GM04504 (cell line): ENCODE data around the gene FAT1.

Experiments used
- DNase-seq: peaks from one replicate; pipeline ENCODE4 v3.0.0-alpha.2; 2012; ENCODE audit warnings: low read depth

Gene FAT1

DNA sequence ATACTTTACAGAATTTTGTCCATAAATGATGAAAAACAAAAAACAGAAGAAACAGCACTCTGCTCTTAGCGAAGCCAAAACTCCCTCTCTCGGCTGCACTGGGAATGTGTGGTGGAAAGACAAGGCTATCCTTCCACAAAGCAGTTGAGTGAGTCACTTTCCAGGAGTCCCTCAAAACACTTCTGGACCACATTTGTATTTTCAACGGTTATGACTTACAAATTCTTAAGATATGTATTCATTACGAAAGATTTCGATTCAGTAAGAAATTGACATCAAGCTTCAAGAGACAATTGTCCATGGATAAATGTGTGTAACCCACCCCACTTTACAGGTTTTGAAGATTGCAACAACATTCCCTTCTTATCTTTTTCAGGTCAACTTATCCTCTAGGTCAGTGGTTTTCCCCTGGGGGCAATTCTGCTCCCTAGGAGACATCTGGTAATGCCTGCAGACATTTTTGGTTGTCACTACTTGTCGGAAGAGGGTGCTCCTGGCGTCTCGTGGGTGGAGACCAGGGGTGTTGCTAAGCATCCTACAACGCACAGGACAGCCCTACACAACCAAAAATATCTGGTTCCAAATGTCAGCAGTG lies 101.6 kb downstream of the FAT1 start:
- peak; percentile 77 for DNase-seq

DNA sequence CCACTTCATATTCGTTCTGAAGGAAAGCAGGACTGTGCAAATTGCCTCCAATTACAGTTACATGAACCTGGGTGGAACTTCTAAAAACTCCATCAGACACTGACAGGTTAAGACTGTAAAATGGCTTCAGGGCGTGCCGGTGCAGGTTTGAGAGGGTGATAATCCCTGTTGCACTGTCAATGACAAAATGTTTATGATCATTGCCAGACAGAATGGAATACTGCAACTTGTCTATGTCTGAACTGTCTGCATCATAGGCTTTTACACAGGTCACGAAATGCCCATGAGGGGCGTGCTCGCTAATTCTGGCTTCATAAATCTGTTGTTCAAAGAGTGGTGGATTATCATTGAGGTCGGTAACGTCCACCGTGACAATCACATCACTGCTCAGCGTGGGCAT lies 104.6 kb downstream of the FAT1 start:
- no peak for DNase-seq

GRCh38 chr4:186617921-186618320 lies 105.7 kb downstream of the FAT1 start:
- no peak for DNase-seq

DNA sequence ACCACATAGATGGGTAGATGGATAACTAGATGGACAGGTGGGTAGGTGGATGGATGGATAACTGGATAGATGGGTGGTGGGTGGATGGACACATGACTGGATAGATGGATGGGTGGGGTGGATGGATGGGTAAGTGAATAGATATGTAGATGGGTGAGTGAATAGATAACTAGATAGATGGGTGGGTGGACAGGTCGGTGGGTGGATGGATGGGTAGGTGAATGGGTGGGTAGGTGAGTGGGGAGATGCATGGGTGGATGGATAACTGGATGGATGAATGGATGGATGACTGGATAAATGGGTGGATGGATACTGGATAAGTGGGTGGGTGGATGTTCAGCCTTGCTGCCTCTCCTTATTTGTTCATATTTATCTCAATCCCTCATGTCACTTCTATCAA lies 116.2 kb downstream of the FAT1 start:
- no peak for DNase-seq

DNA sequence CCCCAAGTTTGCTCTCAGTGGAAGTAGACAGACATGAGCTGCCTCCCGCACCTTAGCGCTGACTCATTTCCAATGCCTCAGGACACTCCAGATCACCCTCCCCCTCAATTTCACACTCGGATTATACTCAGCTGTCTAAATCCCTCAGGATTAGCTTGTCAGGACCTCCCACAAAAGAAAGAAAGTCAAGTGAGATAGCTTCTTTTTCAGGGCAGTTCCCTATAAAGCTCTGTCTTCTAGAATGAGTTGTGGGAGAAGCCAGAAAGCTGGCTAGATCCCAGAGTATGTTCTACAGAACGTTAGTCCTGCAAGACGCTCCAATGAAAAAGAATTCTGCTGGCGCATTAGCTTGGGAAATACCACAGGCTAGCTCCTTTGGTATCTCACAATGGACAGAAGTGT lies 117.1 kb downstream of the FAT1 start:
- no peak for DNase-seq

GRCh38 chr4:186605261-186605865 lies 118.3 kb downstream of the FAT1 start:
- DNase-seq = no peak

DNA sequence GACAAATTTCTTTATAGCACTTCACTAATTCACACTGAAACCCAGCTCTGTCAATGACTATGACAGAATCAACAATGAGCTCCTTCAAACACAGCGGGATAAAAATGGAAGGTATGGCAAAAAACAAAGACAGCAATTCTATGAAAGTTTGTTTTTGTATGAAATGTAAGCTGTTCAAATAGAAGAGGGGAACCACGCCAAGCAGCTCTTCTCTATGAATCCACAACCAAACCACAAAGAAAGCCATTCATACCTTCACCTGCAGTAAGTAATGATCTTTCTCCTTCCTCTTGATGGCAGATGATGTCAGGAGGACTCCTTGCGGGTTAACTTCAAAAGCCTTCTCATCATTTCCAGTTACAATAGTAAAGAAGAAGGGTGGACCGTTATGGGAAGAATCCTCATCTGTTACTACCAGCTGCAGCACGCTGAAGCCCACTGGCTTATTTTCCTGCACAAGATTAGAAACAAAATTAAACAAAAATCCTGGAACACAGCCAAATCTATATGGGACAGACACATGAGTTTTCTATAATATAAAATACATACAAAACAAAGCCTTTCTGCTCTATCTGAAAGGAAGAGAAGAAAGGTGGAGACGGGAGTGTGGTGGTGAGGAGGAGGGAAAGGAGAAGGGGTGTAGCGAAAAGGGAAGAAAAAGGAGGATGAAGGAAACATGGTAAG lies 119.4 kb downstream of the FAT1 start:
- no peak for DNase-seq

DNA sequence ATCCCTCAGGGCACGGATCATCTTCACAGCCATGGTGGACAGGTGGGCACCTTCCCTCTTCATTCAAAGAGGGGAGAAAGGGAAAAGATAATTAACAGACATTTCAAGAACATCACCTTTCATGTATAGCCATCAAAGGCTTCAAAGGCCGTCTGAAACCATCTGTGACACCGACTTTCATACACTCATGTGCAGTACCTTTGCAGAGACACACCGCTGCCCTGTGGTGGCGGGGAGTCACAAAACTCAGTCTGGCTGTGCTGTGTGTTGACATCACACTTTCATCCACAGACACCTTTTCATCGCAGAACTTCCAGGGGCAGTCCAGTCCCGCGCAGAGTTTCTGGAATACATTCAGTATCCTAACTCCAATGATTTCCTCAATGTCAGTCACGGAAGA lies 120.7 kb downstream of the FAT1 start:
- no peak for DNase-seq

GRCh38 chr4:186599483-186599882 lies 124.2 kb downstream of the FAT1 start:
- DNase-seq = no peak

GRCh38 chr4:186598686-186599085 lies 125.0 kb downstream of the FAT1 start:
- DNase-seq = no peak

- no peak for DNase-seq
Observed at GRCh38 chr4:186596850-186597390, 126.7 kb downstream of the FAT1 start.

DNA sequence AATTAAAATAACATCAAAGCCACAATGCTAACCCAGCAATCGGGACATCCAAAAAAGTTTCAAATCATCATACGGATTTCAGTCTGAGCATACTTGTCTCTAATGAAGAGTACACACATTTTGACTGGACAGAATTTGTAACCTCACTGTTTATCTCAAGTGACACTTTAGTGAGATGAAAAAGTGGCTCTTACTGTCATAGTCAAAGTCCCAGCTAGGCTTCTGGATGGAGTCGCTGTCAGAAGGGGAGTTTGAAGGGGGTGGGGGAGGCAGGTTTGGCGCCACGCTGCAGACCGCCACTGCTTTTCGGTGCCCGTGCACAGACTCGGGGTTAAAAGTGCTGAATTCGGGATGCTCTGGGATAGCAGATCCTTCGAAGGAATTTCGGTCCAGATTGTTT lies 127.3 kb downstream of the FAT1 start:
- no peak for DNase-seq

- no peak for DNase-seq
Observed at GRCh38 chr4:186593587-186593973, 130.1 kb downstream of the FAT1 start.

GRCh38 chr4:186592966-186593586 lies 130.6 kb downstream of the FAT1 start:
- DNase-seq = peak; percentile 18

DNA sequence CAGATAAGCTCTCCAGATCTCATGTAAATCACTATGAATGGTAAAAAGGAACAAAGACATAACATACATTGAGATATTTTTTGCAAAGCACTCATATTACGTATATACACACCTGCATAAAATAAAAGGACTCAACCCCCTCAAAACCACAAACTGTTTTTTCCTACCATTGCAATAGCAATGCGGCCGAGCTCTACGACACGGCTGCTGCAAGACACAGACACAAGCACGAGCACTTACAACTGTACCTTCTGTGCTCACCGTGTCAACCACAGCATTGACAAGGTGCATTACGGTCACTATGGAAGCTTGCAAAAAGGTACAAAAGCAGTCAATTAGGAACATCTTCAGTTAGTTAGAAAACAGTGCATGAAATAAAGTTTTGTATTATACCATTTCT lies 131.2 kb downstream of the FAT1 start:
- no peak for DNase-seq

DNA sequence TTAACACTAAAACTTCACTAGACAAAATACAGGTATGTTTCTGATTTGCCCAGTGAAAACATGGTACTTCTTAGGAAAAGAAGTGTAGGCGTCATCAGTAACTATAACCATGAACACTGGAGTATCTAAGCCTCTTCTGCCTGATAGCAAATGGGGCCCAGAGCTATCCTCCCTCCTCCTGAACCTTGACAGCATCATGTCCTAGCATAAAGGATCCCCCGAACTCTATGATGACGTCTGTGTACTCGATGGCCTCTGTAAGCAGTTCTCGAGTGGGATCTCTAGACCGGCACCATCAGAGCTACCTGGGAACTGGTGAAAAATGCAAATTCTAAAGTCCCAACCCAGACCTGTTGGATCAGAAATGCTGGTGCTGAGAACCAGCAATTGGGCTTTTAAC lies 132.0 kb downstream of the FAT1 start:
- DNase-seq = no peak

- no peak for DNase-seq
Observed at GRCh38 chr4:186588503-186588902, 135.2 kb downstream of the FAT1 start.

DNA sequence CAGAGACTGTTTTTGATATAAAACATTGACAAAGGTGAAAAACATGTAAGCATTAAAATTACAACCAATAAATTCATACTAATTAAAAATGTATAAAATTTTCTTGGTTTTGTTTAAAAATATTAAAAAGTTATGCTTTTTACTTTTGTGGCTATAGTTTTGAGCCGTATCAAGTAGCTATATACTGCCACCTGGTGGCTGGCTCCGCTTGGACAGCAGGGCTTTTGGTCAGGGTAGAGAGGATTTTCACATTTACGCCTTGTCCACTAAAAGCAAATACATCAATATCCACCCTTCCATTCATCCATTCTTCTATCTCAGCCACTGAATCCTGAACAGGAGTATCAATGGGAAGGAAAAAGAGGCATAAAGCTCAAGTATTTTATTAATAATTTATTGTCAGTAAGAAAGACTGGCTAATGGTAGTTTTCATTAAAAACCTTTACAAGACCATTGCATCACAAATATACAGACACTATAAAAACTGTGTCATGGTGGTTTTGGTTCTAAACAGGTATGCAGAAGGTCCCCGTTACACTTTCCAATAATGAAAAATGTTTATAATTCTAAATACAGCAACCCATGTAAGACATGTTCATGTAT lies 136.1 kb downstream of the FAT1 start:
- DNase-seq = no peak

DNA sequence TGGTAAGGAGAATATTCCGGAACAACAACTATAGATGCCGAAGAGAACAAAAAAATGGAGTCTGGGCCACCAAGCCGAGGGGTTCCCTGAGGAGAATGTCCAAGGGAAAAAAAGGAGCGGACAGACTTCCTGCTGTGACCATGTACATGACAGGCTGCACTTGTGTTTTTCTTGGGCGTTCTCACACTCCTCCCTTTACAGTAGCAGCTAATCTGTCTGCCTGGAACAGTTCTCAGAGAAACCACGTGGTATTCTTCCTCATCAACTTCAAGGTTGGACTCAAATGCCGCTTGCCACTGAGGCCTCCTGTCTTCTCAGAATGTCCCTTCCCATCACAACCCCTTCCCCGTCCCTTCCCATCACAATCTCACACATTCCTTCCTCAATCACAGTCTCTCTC lies 137.5 kb downstream of the FAT1 start:
- no peak for DNase-seq

DNA sequence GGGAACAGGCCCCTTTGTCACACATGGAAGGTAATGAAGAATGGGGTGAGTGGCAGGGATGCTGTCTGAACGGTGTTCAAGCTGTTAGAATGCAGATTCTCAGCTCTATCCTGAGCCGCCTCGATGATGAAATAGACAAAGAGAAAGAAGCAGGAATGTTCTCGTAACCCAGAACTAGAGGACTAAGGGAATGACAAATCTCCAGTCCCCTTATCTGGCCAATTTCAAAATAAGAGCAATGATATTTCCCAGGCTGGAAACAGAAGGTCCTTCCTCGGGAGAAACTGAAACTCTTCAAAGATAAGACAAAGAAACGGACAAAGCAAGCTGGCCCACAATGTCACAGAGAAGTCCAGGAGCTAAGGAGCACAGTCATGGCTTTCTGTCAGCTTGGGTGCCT lies 138.7 kb downstream of the FAT1 start:
- DNase-seq = no peak

GRCh38 chr4:186581421-186581820 lies 142.2 kb downstream of the FAT1 start:
- DNase-seq = no peak

DNA sequence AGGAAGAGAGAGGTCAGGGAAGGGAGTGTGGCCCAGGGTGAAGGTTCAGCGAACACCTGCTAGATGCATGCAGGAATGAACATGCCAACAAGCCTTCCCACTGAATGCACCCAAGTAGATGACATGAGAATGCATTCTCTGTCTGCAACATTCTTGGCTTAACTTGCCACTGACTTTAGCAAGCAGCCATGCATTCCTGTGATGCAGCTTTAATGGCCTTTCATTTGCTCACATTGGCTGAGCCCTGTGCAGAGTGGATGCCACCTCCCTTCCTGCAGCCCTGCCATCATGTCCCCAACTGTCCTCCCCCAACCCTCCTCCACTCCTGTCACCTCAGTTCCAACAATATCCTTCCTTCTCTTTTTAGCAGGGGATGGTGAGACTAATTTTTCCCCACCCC lies 143.0 kb downstream of the FAT1 start:
- DNase-seq = no peak
